CD8-positive, alpha-beta memory T cell (primary cell): ENCODE results near the gene RPS19. TPM values are rescaled to one million over a fixed set of nuclear protein-coding genes. Genes with fewer than 3 reads are reported as not detected.

Source experiments
- CTCF ChIA-PET: fragments of 350-600 bp; sonication (Branson Sonifier 250); formaldehyde crosslinking; loops from one replicate; lab custom pipeline; 2021; ENCODE audit warnings: antibody characterized with exemption; lab: Charles Lee
- POLR2A ChIA-PET: fragments of 350-600 bp; sonication (Branson Sonifier 250); formaldehyde crosslinking; loops from one replicate; lab custom pipeline; 2021; ENCODE audit warnings: antibody characterized with exemption; lab: Charles Lee
- DNase-seq, 5 donors: peaks; one replicate each; pipeline versions ENCODE4 v3.0.0 to v3.0.0-alpha.2; 2020 to 2022; ENCODE audit warnings: mixed read lengths in 1 of 5
- H3K27ac ChIP-seq: one replicate; pipeline ENCODE4 v1.7.0; 2013; ENCODE audit warnings: low read depth, mild to moderate bottlenecking, low read length, moderate library complexity
- H3K27me3 ChIP-seq: 2 replicates; pipeline ENCODE4 v1.7.0; 2013; ENCODE audit warnings: low read length, mild to moderate bottlenecking; ENCODE audit not compliant: insufficient read depth, poor library complexity, severe bottlenecking
- H3K36me3 ChIP-seq: 2 replicates; pipeline ENCODE4 v1.7.0; 2013; ENCODE audit warnings: mild to moderate bottlenecking, low read length, moderate library complexity; ENCODE audit not compliant: insufficient read depth
- H3K4me1 ChIP-seq: 2 replicates; pipeline ENCODE4 v1.7.0; 2013; ENCODE audit warnings: mild to moderate bottlenecking, low read length, moderate library complexity; ENCODE audit not compliant: insufficient read depth
- H3K4me3 ChIP-seq: 2 replicates; pipeline ENCODE4 v1.7.0; 2013; ENCODE audit warnings: mild to moderate bottlenecking, low read length
- H3K9me3 ChIP-seq: 2 replicates; pipeline ENCODE4 v1.7.0; 2013; ENCODE audit warnings: mild to moderate bottlenecking, low read length
- H3K27ac Mint-ChIP-seq, 8 donors: one replicate each; pipeline ENCODE4 v1.8.0; 2020 to 2021; ENCODE audit warnings: mixed read lengths in 8 of 8, mild to moderate bottlenecking in 6 of 8, inconsistent platforms in 3 of 8, moderate library complexity in 3 of 8
- H3K27me3 Mint-ChIP-seq, 2 donors: one replicate each; pipeline ENCODE4 v1.8.0; 2020 to 2021; ENCODE audit warnings: mixed read lengths in 2 of 2, mild to moderate bottlenecking in 1 of 2, moderate library complexity in 1 of 2
- H3K36me3 Mint-ChIP-seq, 3 donors: one replicate each; pipeline ENCODE4 v1.8.0; 2020 to 2021; ENCODE audit warnings: mixed read lengths in 3 of 3, inconsistent platforms in 1 of 3, mild to moderate bottlenecking in 1 of 3
- H3K4me1 Mint-ChIP-seq, 3 donors: one replicate each; pipeline ENCODE4 v1.8.0; 2020 to 2021; ENCODE audit warnings: mixed read lengths in 3 of 3, inconsistent platforms in 1 of 3, mild to moderate bottlenecking in 1 of 3
- H3K4me3 Mint-ChIP-seq, 7 donors: one replicate each; pipeline ENCODE4 v1.8.0; 2020 to 2021; ENCODE audit warnings: mixed read lengths in 7 of 7, mild to moderate bottlenecking in 6 of 7, moderate library complexity in 4 of 7, inconsistent platforms in 2 of 7
- H3K9me3 Mint-ChIP-seq, 5 donors: one replicate each; pipeline ENCODE4 v1.8.0; 2020 to 2022; ENCODE audit warnings: mixed read lengths in 5 of 5, mild to moderate bottlenecking in 3 of 5, moderate library complexity in 2 of 5, inconsistent platforms in 1 of 5
- polyA plus RNA-seq: library from polyadenylated mRNA; unstranded; fragments of 300-500 nt; fragmentation: Illumina TruSeq; gene quantifications from one replicate; pipeline ENCODE4 v1.2.3, GENCODE V29; 2021
- total RNA-seq, 2 experiments: library from RNA; stranded (reverse); gene quantifications; one replicate each; pipeline ENCODE4 v1.2.3, GENCODE V29; 2021

Gene RPS19
- total and polyA plus RNA-seq, 3 experiments from 2014 or later, result 3,036 to 6,195 (median 3,142) TPM

DNA sequence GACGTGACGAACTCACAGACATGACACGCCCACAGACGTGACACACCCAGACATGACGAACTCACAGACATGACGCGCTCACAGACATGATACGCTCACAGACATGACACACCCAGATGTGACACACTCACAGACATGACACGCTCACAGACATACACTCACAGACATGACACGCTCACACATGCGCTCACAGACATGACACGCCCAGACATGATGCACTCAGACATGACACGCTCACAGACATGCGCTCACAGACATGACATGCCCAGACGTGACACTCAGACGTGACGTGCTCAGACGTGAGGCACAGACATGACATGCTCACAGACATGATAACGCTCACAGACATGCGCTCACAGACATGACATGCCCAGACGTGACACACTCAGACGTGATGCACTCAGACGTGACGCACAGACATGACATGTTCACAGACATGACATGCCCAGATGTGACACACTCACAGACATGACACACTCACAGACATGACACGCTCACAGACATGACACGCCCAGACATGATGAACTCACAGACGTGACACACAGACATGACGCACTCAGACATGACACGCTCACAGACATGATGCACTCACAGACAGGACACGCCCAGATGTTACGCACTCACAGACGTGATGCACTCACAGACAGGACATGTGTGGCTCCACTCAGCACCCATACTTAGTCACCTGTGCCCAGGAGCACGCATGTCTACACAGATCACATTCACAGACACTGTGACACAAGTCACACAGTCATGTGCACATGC is 60.1 kb downstream of the RPS19 start:
- Mint-ChIP-seq H3K4me1 (peaks cover 9 to 15% (median 9%) of the 10 kb centered on the region in 3 donors), H3K9me3 (no peaks in the 10 kb centered on the region), H3K27ac (no peak overlapping the region), H3K4me3 (no peak overlapping the region), H3K36me3 (no peaks in the 10 kb centered on the region), H3K27me3 (peaks cover 11 to 16% of the 10 kb centered on the region in 2 donors)
- no peaks in the 10 kb centered on the region for H3K36me3 ChIP-seq
- no peak overlapping the region for H3K27ac ChIP-seq
- peaks cover 25% of the 10 kb centered on the region for H3K4me1 ChIP-seq
- POLR2A ChIA-PET, result no interaction called here
- H3K9me3 ChIP-seq, result no peaks in the 10 kb centered on the region
- no peak overlapping the region for H3K4me3 ChIP-seq
- CTCF ChIA-PET, result interaction anchor here (0.6 to 1.3 kb wide), 2 partner anchors 14 to 45 kb away, joined by 3 to 4 read pairs; no protein-coding TSS in a partner anchor
- H3K27me3 ChIP-seq, result peaks cover 18% of the 10 kb centered on the region
- DNase-seq, result peak in 1 of 5 donors; percentile 47

- Mint-ChIP-seq H3K27ac (no peak overlapping the region), H3K27me3 (peaks cover 11 to 16% of the 10 kb centered on the region in 2 donors), H3K4me3 (no peak overlapping the region), H3K4me1 (peaks cover 9 to 15% (median 9%) of the 10 kb centered on the region in 3 donors), H3K36me3 (no peaks in the 10 kb centered on the region), H3K9me3 (no peaks in the 10 kb centered on the region)
- peaks cover 16% of the 10 kb centered on the region for H3K4me1 ChIP-seq
- H3K4me3 ChIP-seq, result no peak overlapping the region
- ChIA-PET POLR2A (interaction anchor here (1.2 kb wide), 1 partner anchor 10 kb away, joined by 4 read pairs; no protein-coding TSS in a partner anchor), CTCF (no interaction called here)
- H3K9me3 ChIP-seq, result no peaks in the 10 kb centered on the region
- H3K36me3 ChIP-seq, result no peaks in the 10 kb centered on the region
- no peak overlapping the region for H3K27ac ChIP-seq
- peaks cover 12% of the 10 kb centered on the region for H3K27me3 ChIP-seq
- peak in 1 of 5 donors; percentile 46 for DNase-seq
These were observed 61.0 kb downstream of the RPS19 start for GRCh38 chr19:41920882-41921576.

DNA sequence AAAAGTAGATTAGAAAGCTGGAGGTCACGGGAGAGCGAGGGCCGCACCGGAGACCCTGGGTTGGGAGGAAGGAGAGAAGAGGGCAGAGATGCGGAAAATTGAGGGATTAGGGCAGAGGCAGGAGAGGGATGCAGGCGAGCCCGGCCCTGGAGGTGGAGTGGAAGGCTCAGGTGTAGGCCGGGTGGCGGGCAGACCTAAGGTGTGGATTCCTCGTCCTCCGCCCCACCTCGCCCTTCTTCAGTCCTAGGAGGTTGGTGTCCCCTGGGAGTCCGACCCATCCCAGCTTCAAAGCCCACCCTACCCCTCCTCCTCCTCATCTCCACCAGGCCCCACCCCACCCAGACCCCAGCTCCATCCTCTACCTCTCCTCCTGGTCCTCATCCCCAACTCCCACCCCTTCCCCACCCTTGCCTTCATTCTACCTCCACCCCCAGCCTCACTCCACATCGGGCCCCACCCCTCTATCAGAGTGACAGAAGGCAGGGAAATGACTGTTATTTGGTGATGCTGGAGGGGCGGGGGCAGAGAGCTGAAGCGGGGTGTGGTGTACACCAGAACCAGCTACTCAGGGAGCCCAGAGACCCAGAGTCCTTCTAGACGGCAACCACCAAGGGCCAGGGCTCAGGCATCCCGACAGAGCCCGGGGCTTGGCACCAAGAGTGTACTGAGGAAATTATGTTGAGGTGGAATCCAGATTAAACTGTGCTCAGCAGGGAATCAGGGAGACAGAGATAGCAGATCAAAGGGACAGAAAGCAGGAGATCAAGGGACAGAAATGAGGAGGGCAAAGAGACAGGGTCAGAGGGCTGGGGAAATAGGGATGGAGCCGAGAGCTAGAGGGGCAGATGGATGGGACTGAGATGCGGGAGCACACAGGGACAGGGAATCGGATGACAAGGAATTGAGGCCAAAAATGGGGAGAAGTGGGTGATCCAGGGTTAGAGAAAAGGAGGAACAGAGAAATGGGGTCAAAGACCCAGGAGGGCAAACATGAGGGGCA is 61.8 kb downstream of the RPS19 start:
- ChIA-PET POLR2A (interaction anchor here (1.2 kb wide), 1 partner anchor 10 kb away, joined by 4 read pairs; no protein-coding TSS in a partner anchor), CTCF (no interaction called here)
- DNase-seq, result no peak
- peak overlapping the region in 1 of 8 donors; percentile 7 for H3K27ac Mint-ChIP-seq
- H3K4me3 Mint-ChIP-seq, result no peak overlapping the region
- H3K27me3 ChIP-seq, result peaks cover 3% of the 10 kb centered on the region
- H3K9me3 Mint-ChIP-seq, result no peaks in the 10 kb centered on the region
- H3K4me1 ChIP-seq, result peaks cover 9% of the 10 kb centered on the region
- H3K4me1 Mint-ChIP-seq, result peaks cover 9 to 15% (median 9%) of the 10 kb centered on the region in 3 donors
- H3K36me3 ChIP-seq, result no peaks in the 10 kb centered on the region
- no peak overlapping the region for H3K27ac ChIP-seq
- no peaks in the 10 kb centered on the region for H3K9me3 ChIP-seq
- H3K36me3 Mint-ChIP-seq, result no peaks in the 10 kb centered on the region
- H3K27me3 Mint-ChIP-seq, result peaks cover 11 to 16% of the 10 kb centered on the region in 2 donors
- H3K4me3 ChIP-seq, result no peak overlapping the region

Other genes starting within 250 kb of the RPS19 start
- gene CEACAM4, start 233.2 kb upstream of the RPS19 start, total RNA-seq, result not detected
- gene CEACAM4, start 233.2 kb upstream of the RPS19 start, polyA plus RNA-seq, result not detected
- gene CEACAM7, start 172.0 kb upstream of the RPS19 start, total RNA-seq, result not detected
- gene CEACAM7, start 172.0 kb upstream of the RPS19 start, polyA plus RNA-seq, result not detected
- gene CEACAM5, start 151.6 kb upstream of the RPS19 start, total RNA-seq, result not detected
- gene CEACAM5, start 151.6 kb upstream of the RPS19 start, polyA plus RNA-seq, result not detected
- not detected for gene CEACAM6, start 104.7 kb upstream of the RPS19 start, total RNA-seq
- gene CEACAM6, start 104.7 kb upstream of the RPS19 start, polyA plus RNA-seq, result not detected
- not detected for gene CEACAM3, start 63.7 kb upstream of the RPS19 start, total RNA-seq
- gene CEACAM3, start 63.7 kb upstream of the RPS19 start, polyA plus RNA-seq, result not detected
- gene LYPD4, start 15.6 kb upstream of the RPS19 start, total RNA-seq, result not detected
- gene LYPD4, start 15.6 kb upstream of the RPS19 start, polyA plus RNA-seq, result not detected
- not detected for gene DMRTC2, start 15.2 kb upstream of the RPS19 start, total RNA-seq
- gene DMRTC2, start 15.2 kb upstream of the RPS19 start, polyA plus RNA-seq, result not detected
- 1 to 10 TPM; 1.3 to 2.2 TPM for gene CD79A, start 17.0 kb downstream of the RPS19 start, total RNA-seq
- gene CD79A, start 17.0 kb downstream of the RPS19 start, polyA plus RNA-seq, result 9.4 TPM
- 100 to 1,000 TPM; 295 to 312 TPM for gene ARHGEF1, start 22.9 kb downstream of the RPS19 start, total RNA-seq
- 350 TPM for gene ARHGEF1, start 22.9 kb downstream of the RPS19 start, polyA plus RNA-seq
- gene ERFL, start 68.2 kb downstream of the RPS19 start, total RNA-seq, result 1 to 10 TPM; 1.3 to 1.4 TPM
- not detected for gene ERFL, start 68.2 kb downstream of the RPS19 start, polyA plus RNA-seq
- 10 to 100 TPM; 74.7 to 83.3 TPM for gene RABAC1, start 99.1 kb downstream of the RPS19 start, total RNA-seq
- 220 TPM for gene RABAC1, start 99.1 kb downstream of the RPS19 start, polyA plus RNA-seq
- 1 to 10 TPM; 1.9 to 4.1 TPM for gene ATP1A3, start 134.0 kb downstream of the RPS19 start, total RNA-seq
- 8.2 TPM for gene ATP1A3, start 134.0 kb downstream of the RPS19 start, polyA plus RNA-seq
- under 1 TPM; 0.31 to 0.39 TPM for gene GRIK5, start 210.0 kb downstream of the RPS19 start, total RNA-seq
- gene GRIK5, start 210.0 kb downstream of the RPS19 start, polyA plus RNA-seq, result not detected
- 10 to 100 TPM; 18.8 to 21.9 TPM for gene ZNF574, start 215.9 kb downstream of the RPS19 start, total RNA-seq
- 24.9 TPM for gene ZNF574, start 215.9 kb downstream of the RPS19 start, polyA plus RNA-seq